Activated naive CD4-positive, alpha-beta T cell treated with anti-CD3 and anti-CD28 coated beads, Interleukin-2, amount 10 ng/mL, durations not matched to agents 7 days and 5 days (primary cell): ENCODE measurements around the gene ING1.
"Not testable (repeated sequence)": the region's sequence is repeated elsewhere in the genome, so short reads cannot be mapped to it uniquely, and the experiment has no call there.

Source experiments
- CTCF ChIA-PET: fragments of 350-600 bp; sonication (Branson Sonifier 250); formaldehyde crosslinking; loops from one replicate; lab custom pipeline; 2021; ENCODE audit warnings: antibody characterized with exemption; lab: Charles Lee
- DNase-seq: peaks from one replicate; pipeline ENCODE4 v3.0.0-alpha.2; 2020
- H3K27ac Mint-ChIP-seq: one replicate; pipeline ENCODE4 v1.8.0; 2021; ENCODE audit warnings: mild to moderate bottlenecking, moderate library complexity, mixed read lengths
- H3K27me3 Mint-ChIP-seq: one replicate; pipeline ENCODE4 v1.8.0; 2021; ENCODE audit warnings: mild to moderate bottlenecking, mixed read lengths
- H3K36me3 Mint-ChIP-seq: one replicate; pipeline ENCODE4 v1.8.0; 2021; ENCODE audit warnings: mixed read lengths
- H3K4me1 Mint-ChIP-seq: one replicate; pipeline ENCODE4 v1.8.0; 2021; ENCODE audit warnings: mixed read lengths
- H3K4me3 Mint-ChIP-seq: one replicate; pipeline ENCODE4 v1.8.0; 2021; ENCODE audit warnings: mild to moderate bottlenecking, moderate library complexity, mixed read lengths
- H3K9me3 Mint-ChIP-seq: one replicate; pipeline ENCODE4 v1.8.0; 2021; ENCODE audit warnings: mixed read lengths

ING1 gene

GRCh38 chr13:110683921-110684320, 29.6 kb upstream of the ING1 start:
- H3K9me3 Mint-ChIP-seq: no peaks in the 10 kb centered on the region
- H3K27me3 Mint-ChIP-seq: no peaks in the 10 kb centered on the region
- CTCF ChIA-PET: interaction anchor here (0.6 to 2.3 kb wide), 5 partner anchors 8 to 134 kb away, joined by 3 to 12 read pairs (median 4); no protein-coding TSS in a partner anchor
- no peak overlapping the region for H3K4me3 Mint-ChIP-seq
- peaks cover 29% of the 10 kb centered on the region for H3K36me3 Mint-ChIP-seq
- no peak for DNase-seq
- no peaks in the 10 kb centered on the region for H3K4me1 Mint-ChIP-seq
- no peak overlapping the region for H3K27ac Mint-ChIP-seq

- no peak overlapping the region for H3K27ac Mint-ChIP-seq
- CTCF ChIA-PET: interaction anchor here (1.2 to 2.3 kb wide), 3 partner anchors 20 to 134 kb away, joined by 4 to 12 read pairs (median 5); no protein-coding TSS in a partner anchor
- DNase-seq: no peak
- H3K36me3 Mint-ChIP-seq: peaks cover 32% of the 10 kb centered on the region
- H3K4me3 Mint-ChIP-seq: no peak overlapping the region
- H3K9me3 Mint-ChIP-seq: no peaks in the 10 kb centered on the region
- no peaks in the 10 kb centered on the region for H3K4me1 Mint-ChIP-seq
- no peaks in the 10 kb centered on the region for H3K27me3 Mint-ChIP-seq
These were observed 29.0 kb upstream of the ING1 start for GRCh38 chr13:110684388-110685056.

GRCh38 chr13:110685305-110686020, 28.0 kb upstream of the ING1 start:
- Mint-ChIP-seq H3K4me1 (no peaks in the 10 kb centered on the region), H3K36me3 (peaks cover 35% of the 10 kb centered on the region), H3K27me3 (no peaks in the 10 kb centered on the region), H3K9me3 (no peaks in the 10 kb centered on the region), H3K27ac (peak overlapping the region; percentile 5), H3K4me3 (no peak overlapping the region)
- DNase-seq: no peak
- CTCF ChIA-PET: no interaction called here

- H3K36me3 Mint-ChIP-seq: peaks cover 27% of the 10 kb centered on the region
- no peaks in the 10 kb centered on the region for H3K9me3 Mint-ChIP-seq
- no peak for DNase-seq
- CTCF ChIA-PET: interaction anchor here (0.6 kb wide), 1 partner anchor 232 kb away, joined by 5 read pairs; no protein-coding TSS in a partner anchor
- H3K27me3 Mint-ChIP-seq: no peaks in the 10 kb centered on the region
- H3K4me3 Mint-ChIP-seq: no peak overlapping the region
- H3K27ac Mint-ChIP-seq: no peak overlapping the region
- no peaks in the 10 kb centered on the region for H3K4me1 Mint-ChIP-seq
These were observed 25.8 kb upstream of the ING1 start for GRCh38 chr13:110687736-110688135.

GRCh38 chr13:110689041-110689440, 24.5 kb upstream of the ING1 start:
- no peak for DNase-seq
- Mint-ChIP-seq H3K27ac (no peak overlapping the region), H3K4me3 (no peak overlapping the region), H3K36me3 (peaks cover 20% of the 10 kb centered on the region), H3K9me3 (no peaks in the 10 kb centered on the region), H3K4me1 (no peaks in the 10 kb centered on the region), H3K27me3 (no peaks in the 10 kb centered on the region)
- CTCF ChIA-PET: no interaction called here

GRCh38 chr13:110689711-110690110, 23.8 kb upstream of the ING1 start:
- Mint-ChIP-seq H3K4me1 (no peaks in the 10 kb centered on the region), H3K9me3 (no peaks in the 10 kb centered on the region), H3K27me3 (no peaks in the 10 kb centered on the region), H3K4me3 (no peak overlapping the region), H3K27ac (no peak overlapping the region), H3K36me3 (peaks cover 20% of the 10 kb centered on the region)
- no peak for DNase-seq
- CTCF ChIA-PET: no interaction called here

- H3K36me3 Mint-ChIP-seq: peaks cover 18% of the 10 kb centered on the region
These were observed 23.0 kb upstream of the ING1 start for GRCh38 chr13:110690516-110690915.

GRCh38 chr13:110695774-110696173, 17.7 kb upstream of the ING1 start:
- DNase-seq, H3K27ac Mint-ChIP-seq, H3K9me3 Mint-ChIP-seq, CTCF ChIA-PET, H3K4me3 Mint-ChIP-seq, H3K27me3 Mint-ChIP-seq: not testable (repeated sequence)
- Mint-ChIP-seq H3K4me1 (peaks cover 18% of the 10 kb centered on the region), H3K36me3 (peaks cover 43% of the 10 kb centered on the region)

More at GRCh38 chr13:110690516-110690915, 23.0 kb upstream of the ING1 start:
- Mint-ChIP-seq H3K4me1 (no peaks in the 10 kb centered on the region), H3K9me3 (no peaks in the 10 kb centered on the region), H3K27me3 (no peaks in the 10 kb centered on the region), H3K27ac (no peak overlapping the region), H3K4me3 (no peak overlapping the region)
- DNase-seq: no peak
- CTCF ChIA-PET: no interaction called here

- no peak for DNase-seq
- peaks cover 47% of the 10 kb centered on the region for H3K36me3 Mint-ChIP-seq
- peaks cover 19% of the 10 kb centered on the region for H3K4me1 Mint-ChIP-seq
- no peaks in the 10 kb centered on the region for H3K9me3 Mint-ChIP-seq
- H3K27ac Mint-ChIP-seq: peak overlapping the region; percentile 68
- CTCF ChIA-PET: no interaction called here
- no peak overlapping the region for H3K4me3 Mint-ChIP-seq
- no peaks in the 10 kb centered on the region for H3K27me3 Mint-ChIP-seq
These were observed 16.7 kb upstream of the ING1 start for GRCh38 chr13:110696776-110697175.

GRCh38 chr13:110697842-110698241, 15.7 kb upstream of the ING1 start:
- peaks cover 27% of the 10 kb centered on the region for H3K4me1 Mint-ChIP-seq

GRCh38 chr13:110698689-110699088, 14.8 kb upstream of the ING1 start:
- Mint-ChIP-seq H3K9me3 (no peaks in the 10 kb centered on the region), H3K27ac (no peak overlapping the region), H3K36me3 (peaks cover 61% of the 10 kb centered on the region), H3K27me3 (no peaks in the 10 kb centered on the region), H3K4me3 (no peak overlapping the region), H3K4me1 (peaks cover 33% of the 10 kb centered on the region)
- no peak for DNase-seq
- CTCF ChIA-PET: no interaction called here

More at GRCh38 chr13:110697842-110698241, 15.7 kb upstream of the ING1 start:
- no peaks in the 10 kb centered on the region for H3K27me3 Mint-ChIP-seq
- no peak for DNase-seq
- peaks cover 54% of the 10 kb centered on the region for H3K36me3 Mint-ChIP-seq
- H3K9me3 Mint-ChIP-seq: no peaks in the 10 kb centered on the region
- no peak overlapping the region for H3K4me3 Mint-ChIP-seq
- CTCF ChIA-PET: no interaction called here
- no peak overlapping the region for H3K27ac Mint-ChIP-seq

GRCh38 chr13:110699148-110700145, 14.1 kb upstream of the ING1 start:
- DNase-seq: no peak
- Mint-ChIP-seq H3K4me1 (peaks cover 37% of the 10 kb centered on the region), H3K36me3 (peaks cover 63% of the 10 kb centered on the region), H3K4me3 (no peak overlapping the region), H3K27ac (no peak overlapping the region), H3K9me3 (no peaks in the 10 kb centered on the region), H3K27me3 (no peaks in the 10 kb centered on the region)
- CTCF ChIA-PET: no interaction called here

GRCh38 chr13:110700186-110700585, 13.3 kb upstream of the ING1 start:
- Mint-ChIP-seq H3K4me1 (peaks cover 43% of the 10 kb centered on the region), H3K27ac (no peak overlapping the region), H3K9me3 (no peaks in the 10 kb centered on the region), H3K36me3 (peaks cover 63% of the 10 kb centered on the region), H3K4me3 (no peak overlapping the region), H3K27me3 (no peaks in the 10 kb centered on the region)
- CTCF ChIA-PET: no interaction called here
- no peak for DNase-seq

GRCh38 chr13:110700641-110701040, 12.9 kb upstream of the ING1 start:
- Mint-ChIP-seq H3K36me3 (peaks cover 61% of the 10 kb centered on the region), H3K9me3 (no peaks in the 10 kb centered on the region), H3K4me3 (no peak overlapping the region), H3K4me1 (peaks cover 44% of the 10 kb centered on the region), H3K27me3 (no peaks in the 10 kb centered on the region), H3K27ac (no peak overlapping the region)
- no peak for DNase-seq
- CTCF ChIA-PET: no interaction called here
